ENCODE measurements around the gene ICAM3. TPM values are rescaled to one million over a fixed set of nuclear protein-coding genes. Genes with fewer than 3 reads are reported as not detected.

Gene ICAM3
- total RNA-seq, 1 experiment from 2014 or later, result 28.3 TPM

- H2BK5ac ChIP-seq (ENCODE audit: insufficient read length, low read length), result no peak overlapping the region
- Mint-ChIP-seq H3K9me3 (no peaks in the 10 kb centered on the region; a peak in 1 of 5 replicates), H3K4me1 (no peaks in the 10 kb centered on the region), H3K27ac (no peak overlapping the region), H3K36me3 (ENCODE audit: insufficient read depth in 1 of 3, low read depth in 3 of 3) (peaks cover 25 to 74% (median 69%) of the 10 kb centered on the region in 3 experiments), H3K27me3 (ENCODE audit: low read depth) (no peaks in the 10 kb centered on the region), H3K4me3 (no peak overlapping the region)
- no peak overlapping the region for H2AFZ ChIP-seq (ENCODE audit: low read length)
- no peak overlapping the region for H2BK15ac ChIP-seq (ENCODE audit: low read depth, low read length)
- WGBS (ENCODE audit: extremely low coverage, insufficient read length, low lambda C conversion rate), result no CpG with 5 or more reads among the region's 8 CpGs
- no peaks in the 10 kb centered on the region for H3K79me2 ChIP-seq (ENCODE audit: insufficient read depth, low read length)
- no peaks in the 10 kb centered on the region for H3K27me3 ChIP-seq (ENCODE audit: insufficient read depth, low read length)
- no peak overlapping the region for H2BK120ac ChIP-seq (ENCODE audit: low read depth, low read length, poor library complexity, severe bottlenecking)
- TF ChIP-seq CTCF (conservative IDR thresholded peaks at IDR 0.05), result no peak
- H3K23me2 ChIP-seq (ENCODE audit: insufficient read length, low read depth, low read length, poor library complexity, severe bottlenecking), result no peaks in the 10 kb centered on the region
- H3K4me1 ChIP-seq (ENCODE audit: insufficient read depth, low read length), result no peaks in the 10 kb centered on the region
- H4K8ac ChIP-seq (replicated peaks; ENCODE audit: insufficient read length, low read depth, low read length), result no peak overlapping the region
- no peaks in the 10 kb centered on the region for H3K9me3 ChIP-seq (ENCODE audit: control insufficient read depth, low read depth, low read length)
- H3K27ac ChIP-seq (ENCODE audit: insufficient read length, low read depth, low read length), result no peak overlapping the region
- H3K9ac ChIP-seq (ENCODE audit: extremely low read depth, insufficient read length, low read length), result no peak overlapping the region
- no peak overlapping the region for H2AK5ac ChIP-seq (ENCODE audit: insufficient read length, low read length)
- no peak overlapping the region for H3K4me2 ChIP-seq (ENCODE audit: insufficient read depth, insufficient read length, low read length)
- no peak overlapping the region for H3K56ac ChIP-seq (ENCODE audit: insufficient read length, low read depth, low read length)
- H4K91ac ChIP-seq (ENCODE audit: insufficient read length, low read depth, low read length), result no peak overlapping the region
- no peaks in the 10 kb centered on the region for H3K79me1 ChIP-seq (ENCODE audit: insufficient read depth, low read depth, low read length, poor library complexity, severe bottlenecking)
- H3K4ac ChIP-seq (ENCODE audit: low read depth, low read length), result no peak overlapping the region
- H2BK12ac ChIP-seq (ENCODE audit: insufficient read length, low read depth, low read length), result no peak overlapping the region
- H3K18ac ChIP-seq (ENCODE audit: insufficient read length, low read depth, low read length), result no peak overlapping the region
- no peak overlapping the region for H2BK20ac ChIP-seq (ENCODE audit: low read depth, low read length, poor library complexity, severe bottlenecking)
- no peak for DNase-seq
- no peak overlapping the region for H4K5ac ChIP-seq (ENCODE audit: insufficient read length, low read depth, low read length)
- no peaks in the 10 kb centered on the region for H4K20me1 ChIP-seq (ENCODE audit: control insufficient read depth, insufficient read depth, insufficient read length)
- H3K14ac ChIP-seq (ENCODE audit: insufficient read depth, low read length), result no peak overlapping the region
- no peak overlapping the region for H3K23ac ChIP-seq (ENCODE audit: insufficient read length, low read depth, low read length)
- no peak overlapping the region for H3T11ph ChIP-seq (ENCODE audit: low read length)
Observed at GRCh38 chr19:10325732-10326131, 13.7 kb downstream of the ICAM3 start.

Data from H9 (cell line).